Amniotic epithelial cell (primary cell): ENCODE data around the gene ZBTB8A.
"Not testable (repeated sequence)": the region's sequence is repeated elsewhere in the genome, so short reads cannot be mapped to it uniquely, and the experiment has no call there.

Experiments used
- DNase-seq: peaks from one replicate; pipeline ENCODE4 v3.0.0-alpha.2; 2010; ENCODE audit warnings: low read depth

Gene ZBTB8A

DNA sequence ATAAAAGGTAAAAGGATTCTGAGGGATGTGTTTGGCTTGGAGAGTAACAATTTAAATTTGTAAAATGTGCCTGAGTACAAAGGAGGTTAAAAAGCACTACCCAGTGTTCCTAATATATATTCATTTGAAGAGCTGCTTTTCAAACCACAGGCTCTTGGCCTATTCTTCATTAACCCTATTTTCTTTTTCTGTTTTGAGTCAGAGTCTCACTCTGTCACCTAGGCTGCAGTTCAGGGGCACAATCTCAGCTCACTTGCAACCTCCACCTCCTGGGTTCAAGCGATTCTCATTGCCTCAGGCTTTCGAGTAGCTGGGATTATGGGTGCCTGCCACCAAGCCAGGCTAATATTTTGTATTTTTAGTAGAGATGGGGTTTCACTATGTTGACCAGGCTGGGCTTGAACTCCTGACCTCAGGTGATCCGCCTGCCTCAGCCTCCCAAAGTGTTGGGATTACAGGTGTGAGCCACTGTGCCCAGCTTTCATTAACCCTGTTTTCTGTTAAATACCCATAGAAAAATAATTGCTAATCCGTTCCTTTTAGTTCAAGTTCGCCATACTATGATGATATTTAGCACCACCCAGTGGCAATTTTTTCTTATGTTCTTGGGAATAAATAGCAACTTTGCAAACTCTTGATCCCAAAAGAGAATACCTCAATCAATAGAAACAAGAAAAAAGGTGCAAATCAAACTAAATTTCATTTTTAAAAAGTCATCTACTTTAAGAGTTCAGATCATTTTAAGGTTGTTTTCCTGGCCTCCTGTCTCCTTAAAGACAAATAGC, 80.7 kb downstream of the ZBTB8A start:
- peak; percentile 33 for DNase-seq

DNA sequence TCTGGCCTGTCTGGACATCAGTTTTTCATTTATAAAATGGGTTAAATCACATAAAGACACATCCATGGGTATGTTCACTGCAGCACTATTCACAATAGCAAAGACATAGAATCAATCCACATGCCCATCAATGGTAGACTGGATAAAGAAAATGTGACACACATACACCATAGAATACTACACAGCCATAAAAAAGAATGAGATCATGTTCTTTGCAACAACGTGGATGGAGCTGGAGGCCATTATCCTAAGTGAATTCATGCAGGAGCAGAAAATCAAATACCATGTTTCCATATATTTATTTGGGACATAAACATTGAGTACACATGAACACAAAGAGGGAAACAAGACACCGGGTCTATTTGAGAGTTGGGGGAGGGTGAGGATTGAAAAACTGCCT, 83.0 kb downstream of the ZBTB8A start:
- no peak for DNase-seq

DNA sequence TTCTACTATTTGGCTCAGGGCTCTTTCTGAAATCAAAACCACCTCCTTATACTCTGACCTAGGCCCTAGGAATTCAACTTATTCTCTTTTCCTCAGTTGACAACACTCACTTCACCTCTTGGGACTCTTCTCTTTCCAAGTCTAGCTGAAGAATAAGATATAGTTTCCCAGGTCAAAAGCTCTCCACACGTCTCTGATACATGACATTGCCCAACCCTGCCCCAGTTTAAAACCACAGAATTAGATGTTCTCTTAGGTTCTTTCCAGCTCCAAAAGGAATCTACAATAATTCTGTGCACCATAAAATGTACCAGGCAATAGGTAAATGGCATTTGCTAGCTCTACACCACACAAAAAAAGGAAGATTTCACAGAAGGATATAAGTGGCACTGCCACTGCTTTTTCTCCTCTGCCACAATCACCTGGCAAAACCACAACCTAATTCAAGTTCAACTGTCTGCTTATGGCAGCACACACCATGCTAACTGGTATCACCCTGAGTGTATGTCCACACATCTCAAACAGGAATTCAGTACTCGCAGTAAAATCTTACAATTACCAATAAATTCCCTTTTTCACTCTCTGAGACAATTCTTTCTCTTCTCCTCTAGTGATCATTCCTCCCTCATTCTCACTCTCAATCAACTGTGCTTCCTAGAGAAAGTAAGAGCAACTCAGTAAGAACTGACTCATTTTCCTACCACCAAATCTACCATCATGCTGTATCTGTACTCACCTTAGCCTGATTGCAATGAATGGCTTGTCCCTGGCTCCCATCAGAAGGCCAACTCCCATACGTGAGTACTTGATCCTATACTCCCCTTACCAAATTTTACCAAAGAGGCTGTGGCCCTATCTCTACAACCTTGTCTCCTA, 83.8 kb downstream of the ZBTB8A start:
- peak; percentile 72 for DNase-seq

DNA sequence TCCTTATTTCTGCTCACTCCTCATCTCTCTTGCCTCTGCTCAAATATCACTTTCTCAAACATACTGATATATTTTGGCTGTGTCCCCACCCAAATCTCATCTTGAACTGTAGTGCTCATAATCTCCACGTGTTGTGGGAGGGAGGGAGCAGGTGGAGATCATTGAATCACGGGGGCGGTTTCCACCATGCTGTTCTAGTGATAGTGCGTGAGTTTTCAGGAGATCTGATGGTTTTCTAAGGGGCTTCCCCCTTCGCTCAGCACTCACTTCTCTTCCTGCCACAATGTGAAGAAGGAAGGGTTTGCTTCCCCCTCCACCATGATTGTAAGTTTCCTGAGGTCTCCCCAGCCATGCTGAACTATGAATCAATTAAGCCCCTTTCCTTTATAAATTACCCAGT, 84.5 kb downstream of the ZBTB8A start:
- no peak for DNase-seq

DNA sequence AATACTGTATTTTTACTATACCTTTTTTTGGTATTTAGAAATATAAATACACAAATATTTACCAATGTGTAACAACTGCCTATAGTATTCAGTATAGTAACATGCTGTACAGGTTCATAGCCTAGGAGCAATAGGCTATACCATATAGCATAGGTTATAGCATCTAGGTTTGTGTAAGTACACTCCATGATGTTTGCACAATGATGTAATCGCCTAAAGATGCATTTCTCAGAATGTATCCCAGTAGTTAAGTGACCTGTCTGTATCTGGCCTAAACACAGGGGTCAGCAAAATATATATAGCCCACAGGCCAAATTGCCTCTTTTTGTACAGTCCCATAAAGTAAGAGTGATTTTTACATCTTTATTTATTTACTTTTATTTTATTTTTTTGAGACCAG, 86.9 kb downstream of the ZBTB8A start:
- DNase-seq, result no peak

DNA sequence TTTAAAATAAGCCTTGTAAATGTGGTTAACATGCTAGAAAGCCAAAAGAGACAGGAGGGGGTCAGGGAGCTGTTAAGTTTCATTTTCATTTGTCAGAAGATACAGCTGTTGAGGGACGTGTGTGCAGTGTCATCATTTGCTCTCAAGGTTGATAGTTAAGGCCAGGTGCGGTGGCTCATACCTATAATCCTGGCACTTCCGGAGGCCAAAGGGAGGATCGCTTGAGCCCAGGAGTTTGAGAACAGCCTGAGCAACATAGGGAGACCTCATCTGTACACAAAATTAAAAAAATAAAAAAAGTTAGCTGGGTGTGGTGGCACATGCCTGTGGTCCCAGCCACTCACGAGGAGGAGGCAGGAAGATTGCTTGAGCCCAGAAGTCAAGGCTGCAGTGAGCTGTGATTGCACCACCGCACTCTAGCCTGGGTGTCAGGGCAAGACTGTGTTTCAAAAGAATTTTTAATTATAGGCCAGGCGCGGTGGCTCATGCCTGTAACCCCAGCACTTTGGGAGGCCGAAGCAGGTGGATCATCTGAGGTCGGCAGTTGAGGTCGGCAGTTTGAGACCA, 88.5 kb downstream of the ZBTB8A start:
- peak; percentile 20 for DNase-seq

DNA sequence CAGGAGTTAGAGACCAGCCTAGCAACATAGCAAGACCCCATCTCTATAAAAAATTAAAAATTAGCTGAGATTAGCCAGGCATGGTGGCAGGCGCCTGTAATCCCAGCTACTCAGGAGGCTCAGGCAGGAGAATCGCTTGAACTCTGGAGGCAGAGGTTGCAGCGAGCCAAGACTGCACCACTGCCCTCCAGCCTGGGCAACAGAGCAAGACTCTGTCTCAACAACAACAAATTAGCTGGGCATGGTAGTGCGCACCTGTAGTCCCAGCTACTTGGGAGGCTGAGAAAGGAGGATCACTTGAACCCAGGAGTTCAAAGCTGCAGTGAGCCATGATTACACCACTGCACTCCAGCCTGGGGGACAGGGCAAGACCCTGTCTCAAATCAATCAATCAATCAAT, 90.9 kb downstream of the ZBTB8A start:
- not testable (repeated sequence) for DNase-seq

DNA sequence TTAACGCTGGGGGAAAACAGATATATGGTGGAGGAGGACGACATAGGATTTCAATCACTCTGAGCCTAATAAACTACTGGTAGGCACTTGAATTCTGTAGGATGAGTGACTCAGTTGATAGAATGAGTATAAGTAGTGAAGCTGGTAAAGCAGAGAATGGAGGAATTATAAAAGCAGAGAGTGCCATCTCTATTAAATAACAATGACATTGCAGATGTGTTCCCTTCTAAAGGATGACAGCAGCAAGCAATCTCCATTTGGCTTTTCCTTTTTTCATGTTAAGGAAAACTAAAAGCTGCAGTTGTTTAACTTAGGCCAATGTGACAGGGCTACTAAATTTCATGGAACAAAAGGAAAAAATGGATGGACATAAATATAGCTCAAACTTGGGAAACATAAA, 93.6 kb downstream of the ZBTB8A start:
- no peak for DNase-seq

DNA sequence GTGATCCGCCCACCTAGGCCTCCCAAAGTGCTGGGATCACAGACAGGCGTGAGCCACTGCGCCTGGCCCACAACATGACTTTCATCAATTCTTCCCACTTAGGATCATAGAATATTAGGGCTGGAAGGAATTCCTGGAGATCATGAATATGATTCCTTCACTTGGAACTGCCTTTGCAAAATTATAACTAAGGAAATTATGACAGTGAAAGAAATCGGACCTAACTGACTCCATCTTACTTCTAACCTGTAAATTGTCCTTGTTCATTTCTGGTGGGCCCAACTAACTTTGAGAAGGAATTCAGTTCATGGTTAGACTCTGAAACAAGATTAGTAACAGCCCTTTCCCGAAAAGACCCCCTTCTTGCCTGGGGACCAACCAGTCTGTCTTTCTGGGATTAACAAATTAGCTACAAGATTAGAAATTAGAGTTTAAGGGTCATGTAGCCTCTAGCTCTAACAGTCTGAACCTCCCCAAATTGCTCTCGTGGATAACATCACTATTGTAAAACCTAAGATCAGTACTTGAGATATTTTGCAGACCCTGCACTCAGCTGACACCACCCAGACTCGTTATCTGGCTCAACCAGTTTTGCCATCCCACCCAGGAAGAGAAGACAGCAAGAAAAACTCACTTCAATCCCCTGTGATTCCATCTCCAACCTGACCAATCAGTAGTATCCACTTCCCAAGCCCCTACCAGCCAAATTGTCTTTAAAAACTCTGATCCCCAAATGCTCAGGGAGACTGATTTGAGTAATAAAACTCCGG, 96.5 kb downstream of the ZBTB8A start:
- DNase-seq, result no peak

DNA sequence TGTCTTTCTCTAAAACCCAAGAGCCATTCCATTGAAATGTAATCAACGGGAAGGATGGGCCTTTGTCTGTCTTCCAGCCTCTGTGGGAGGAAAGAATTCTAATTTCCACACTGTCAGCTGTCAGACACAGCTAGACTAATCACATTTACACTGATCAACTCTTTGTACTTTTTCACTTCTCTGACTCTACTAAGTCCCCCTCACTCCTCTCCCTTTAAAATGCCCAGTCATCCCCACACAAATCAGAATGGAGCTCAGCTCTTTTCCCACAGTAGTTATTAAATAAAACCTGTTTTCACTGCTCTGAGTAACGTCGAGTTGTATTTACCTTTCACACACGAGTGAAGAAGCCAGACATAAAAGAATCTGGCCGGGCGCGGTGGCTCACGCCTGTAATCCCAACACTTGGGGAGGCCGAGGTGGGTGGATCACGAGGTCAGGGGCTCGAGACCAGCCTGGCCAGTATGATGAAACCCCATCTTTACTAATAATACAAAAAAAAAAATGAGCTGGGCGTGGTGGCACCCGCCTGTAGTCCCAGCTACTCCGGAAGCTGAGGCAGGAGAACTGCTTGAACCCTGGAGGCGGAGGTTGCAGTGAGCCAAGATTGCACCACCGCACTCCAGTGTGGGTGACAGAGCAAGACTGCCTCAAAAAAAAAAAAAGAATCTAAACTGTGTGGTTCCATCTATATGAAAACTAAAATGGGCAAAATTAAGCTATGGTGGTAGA, 97.9 kb downstream of the ZBTB8A start:
- DNase-seq, result no peak

DNA sequence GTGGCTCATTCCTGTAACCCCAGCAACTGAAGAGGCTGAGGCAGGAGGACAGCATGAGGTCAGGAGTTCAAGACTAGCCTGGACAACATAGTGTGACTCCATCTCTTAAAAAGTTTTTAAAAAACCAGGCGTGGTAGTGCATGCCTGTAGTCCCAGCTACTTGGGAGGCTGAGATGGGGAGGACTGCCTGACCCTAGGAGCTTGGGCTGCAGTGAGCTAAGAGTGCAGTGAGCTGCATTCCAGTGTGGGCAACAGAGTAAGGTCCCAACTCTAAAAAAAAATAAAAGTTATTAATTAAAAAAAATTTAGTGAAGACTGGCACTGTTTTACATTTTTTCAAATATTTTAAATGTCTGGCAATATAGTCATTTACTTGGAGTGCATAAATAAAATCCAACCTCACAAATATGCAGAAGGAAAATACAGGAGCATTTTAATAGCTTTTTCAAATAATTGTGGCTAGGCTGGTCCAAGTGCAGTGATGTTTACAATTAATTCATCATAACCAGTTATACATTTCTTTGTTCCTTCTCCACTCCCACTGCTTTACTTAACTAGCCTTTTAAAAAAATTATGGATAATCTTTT, 100.4 kb downstream of the ZBTB8A start:
- DNase-seq, result peak; percentile 23

DNA sequence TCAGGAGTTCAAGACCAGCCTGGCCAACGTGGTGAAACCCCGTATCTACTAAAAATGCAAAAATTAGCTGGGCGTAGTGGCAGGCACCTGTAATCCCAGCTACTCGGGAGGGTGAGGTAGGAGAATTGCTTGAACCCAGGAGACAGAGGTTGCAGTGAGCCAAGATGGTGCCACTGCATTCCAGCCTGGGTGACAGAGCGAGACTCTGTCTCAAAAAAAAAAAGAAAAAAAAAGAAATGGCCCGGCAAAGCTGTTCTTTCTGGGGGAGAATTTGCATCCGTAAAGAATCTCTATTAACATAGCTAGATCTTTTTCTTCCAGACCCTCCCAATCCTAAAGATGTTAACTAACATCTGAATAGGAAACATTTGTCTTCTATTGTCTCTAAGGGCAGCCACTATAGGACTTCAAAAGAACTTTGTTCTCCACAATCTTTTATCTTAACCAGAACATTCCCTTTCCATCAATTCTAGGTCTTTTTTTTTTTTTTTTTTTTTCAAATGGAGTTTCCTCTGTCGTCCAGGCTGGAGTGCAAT, 103.1 kb downstream of the ZBTB8A start:
- DNase-seq, result not testable (repeated sequence)

DNA sequence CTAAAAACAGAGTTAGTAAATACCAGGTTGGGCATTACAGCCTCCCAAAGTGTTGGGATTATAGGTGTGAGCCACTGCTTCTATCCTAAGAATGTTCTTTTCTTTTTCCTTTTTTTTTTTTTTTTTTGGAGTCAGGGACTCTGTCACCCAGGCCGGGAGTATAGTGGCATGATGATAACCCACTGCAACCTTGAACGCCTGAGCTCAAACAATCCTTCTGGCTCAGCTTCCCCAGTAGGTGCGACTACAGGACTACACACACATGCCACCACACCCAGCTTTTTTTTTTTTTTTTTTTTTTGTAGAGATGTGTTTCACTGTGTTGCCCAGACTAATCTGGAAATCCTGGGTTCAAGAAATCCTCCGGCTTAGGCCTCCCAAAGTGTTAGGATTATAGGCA, 105.2 kb downstream of the ZBTB8A start:
- no peak for DNase-seq

DNA sequence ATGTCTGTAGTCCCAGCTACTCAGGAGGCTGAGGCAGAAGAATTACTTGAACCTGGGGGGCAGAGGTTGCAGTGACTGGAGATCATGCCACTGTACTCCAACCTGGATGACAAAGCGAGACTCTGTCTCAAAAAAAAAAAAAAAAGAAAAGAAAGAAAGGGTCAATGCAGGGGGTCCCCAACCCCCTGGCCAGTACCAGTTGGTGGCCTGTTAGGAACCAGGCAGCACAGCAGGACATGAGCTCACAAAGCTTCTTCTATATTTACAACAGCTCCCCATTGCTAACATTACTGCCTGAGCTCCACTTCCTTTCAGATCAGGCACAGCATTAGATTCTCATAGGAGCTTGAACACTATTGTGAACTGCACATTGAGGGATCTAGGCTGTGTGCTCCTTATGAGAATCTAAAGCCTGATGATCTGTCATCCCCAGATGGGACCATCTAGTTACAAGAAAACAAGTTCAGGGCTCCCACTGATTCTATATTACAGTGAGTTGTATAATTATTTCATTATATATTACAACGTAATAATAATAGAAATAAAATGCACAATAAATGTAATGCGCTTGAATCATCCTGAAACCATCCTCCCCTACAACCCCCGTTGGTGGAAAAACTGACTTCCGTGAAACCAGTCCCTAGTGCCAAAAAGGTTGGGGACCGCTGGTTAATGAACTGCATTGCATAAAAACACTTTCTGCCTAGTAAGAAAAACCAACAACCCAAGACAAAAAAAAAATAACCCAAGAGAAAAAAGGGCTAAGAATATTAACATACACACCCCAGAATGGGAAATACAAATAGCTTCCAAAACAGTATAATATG, 108.3 kb downstream of the ZBTB8A start:
- DNase-seq, result no peak

DNA sequence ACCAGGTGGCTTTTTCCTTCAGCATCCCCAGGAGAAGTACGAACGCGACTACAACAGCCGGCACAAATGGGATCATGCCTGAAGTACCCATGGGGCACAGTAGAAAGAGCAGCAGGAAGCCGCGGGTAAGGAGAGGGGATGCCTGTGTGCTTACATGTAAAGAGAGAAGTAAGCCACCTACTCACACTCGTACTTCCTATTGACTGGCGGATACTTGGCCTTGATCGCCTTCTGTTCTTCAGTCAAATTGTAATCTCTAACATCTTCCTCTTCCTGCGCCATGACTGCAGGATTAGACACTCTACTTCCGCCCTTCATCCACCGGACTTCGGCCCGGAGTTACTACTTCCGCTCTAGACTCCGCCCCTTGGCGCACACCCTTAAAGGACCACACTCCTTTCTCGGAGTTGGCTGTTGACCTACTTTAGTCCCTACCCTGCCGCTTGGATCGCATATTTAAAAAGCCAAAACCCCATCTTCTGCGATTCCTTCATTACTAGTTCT, 111.1 kb downstream of the ZBTB8A start, which contains the start of gene ZBTB8OS:
Gene ZBTB8OS (minus strand): TSS at position 303 of the 504 bp plus-strand sequence. CDS start 21 bp downstream, at position 282.
- DNase-seq, result peak; percentile 94

DNA sequence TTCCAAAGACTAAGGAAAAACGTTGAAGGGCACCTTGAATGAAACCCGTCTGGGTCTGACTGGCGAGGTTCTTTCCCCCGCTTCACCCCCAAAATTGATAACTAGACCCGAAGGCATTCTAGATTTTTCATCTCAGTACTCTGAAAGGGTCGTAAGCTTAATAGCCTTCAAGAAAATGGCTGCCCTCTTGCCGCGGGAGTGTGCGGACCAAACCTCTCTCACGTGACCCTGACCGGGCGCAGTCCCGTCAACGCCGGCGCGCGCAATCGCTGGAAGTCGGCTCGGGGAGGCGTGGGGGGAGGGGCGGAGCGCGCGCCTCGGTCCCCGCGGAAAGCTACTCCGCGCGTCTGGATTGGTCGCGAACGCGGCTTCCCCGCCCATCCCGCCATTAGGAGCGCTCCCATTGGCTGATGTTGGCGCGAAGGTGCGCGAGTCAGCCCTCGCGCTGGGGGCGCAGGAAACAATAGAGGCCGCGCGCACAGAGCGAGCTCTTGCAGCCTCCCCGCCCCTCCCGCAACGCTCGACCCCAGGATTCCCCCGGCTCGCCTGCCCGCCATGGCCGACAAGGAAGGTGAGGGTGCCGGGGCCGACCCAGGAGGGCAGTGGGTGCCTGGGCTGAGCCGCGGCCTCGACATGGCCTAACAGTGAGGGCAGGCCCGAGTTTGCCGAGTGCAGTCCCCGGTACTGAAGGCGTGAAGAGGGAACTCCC, 111.7 kb downstream of the ZBTB8A start, which contains the start of gene RBBP4:
Gene RBBP4 (plus strand): TSS at position 457 of the 709 bp plus-strand sequence. CDS start 99 bp downstream, at position 556.
- DNase-seq, result peak; percentile 94

DNA sequence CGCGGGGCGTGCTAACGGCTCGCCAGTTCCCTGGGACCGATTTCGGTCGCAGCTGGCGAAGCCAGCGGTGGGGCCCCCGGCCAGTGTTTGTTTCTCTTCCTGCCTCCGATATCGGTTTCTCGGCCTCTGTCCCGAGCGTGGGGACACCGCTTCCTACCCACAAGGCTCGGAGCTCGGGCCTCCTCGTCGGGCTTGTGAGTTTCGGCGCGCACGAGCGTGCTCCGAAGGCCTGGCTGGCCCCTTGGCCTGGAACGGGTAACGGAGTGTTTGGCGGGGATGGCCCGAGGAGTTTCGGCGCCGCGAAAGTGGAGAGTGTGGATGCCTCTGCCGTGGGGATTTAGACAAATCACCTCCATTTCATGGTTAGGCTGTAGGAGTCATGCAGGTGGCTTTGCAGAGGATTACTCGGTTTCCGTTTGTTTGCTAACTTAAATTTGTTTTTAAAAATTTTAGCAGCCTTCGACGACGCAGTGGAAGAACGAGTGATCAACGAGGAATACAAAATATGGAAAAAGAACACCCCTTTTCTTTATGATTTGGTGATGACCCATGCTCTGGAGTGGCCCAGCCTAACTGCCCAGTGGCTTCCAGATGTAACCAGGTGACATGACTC, 112.3 kb downstream of the ZBTB8A start:
- DNase-seq, result no peak

DNA sequence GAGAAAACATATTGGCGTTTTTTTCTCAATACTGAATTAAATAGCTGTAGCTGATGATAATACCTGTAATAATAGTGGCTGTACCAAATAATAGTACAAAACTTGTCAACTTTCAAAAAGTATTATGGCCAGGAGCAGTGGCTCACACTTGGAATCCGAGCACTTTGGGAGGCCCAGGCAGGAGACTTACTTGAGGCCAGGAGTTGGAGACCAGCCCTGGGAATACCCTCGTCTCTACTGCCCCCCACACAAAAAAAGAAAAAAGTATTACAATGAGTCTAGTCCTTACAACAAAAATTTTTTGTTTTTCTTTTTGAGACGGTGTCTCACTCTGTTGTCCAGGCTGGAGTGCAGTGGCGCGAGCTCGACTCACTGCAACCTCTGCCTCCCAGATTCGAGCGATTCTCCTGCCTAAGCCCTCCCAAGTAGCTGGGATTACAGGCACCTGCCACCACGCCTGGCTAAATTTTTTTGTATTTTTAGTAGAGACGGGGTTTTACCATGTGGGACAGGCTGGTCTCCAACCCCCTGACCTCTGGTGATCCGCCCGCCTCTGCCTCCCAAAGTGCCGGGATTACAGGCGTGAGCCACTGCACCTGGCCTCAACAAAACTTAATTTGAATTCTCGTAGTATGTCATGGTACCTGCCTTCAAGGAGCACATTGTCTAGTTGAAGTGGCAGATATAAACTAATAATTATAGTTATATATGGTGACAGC, 113.2 kb downstream of the ZBTB8A start:
- DNase-seq, result no peak
